Measurements from ENCODE around the gene COL23A1.

DNA sequence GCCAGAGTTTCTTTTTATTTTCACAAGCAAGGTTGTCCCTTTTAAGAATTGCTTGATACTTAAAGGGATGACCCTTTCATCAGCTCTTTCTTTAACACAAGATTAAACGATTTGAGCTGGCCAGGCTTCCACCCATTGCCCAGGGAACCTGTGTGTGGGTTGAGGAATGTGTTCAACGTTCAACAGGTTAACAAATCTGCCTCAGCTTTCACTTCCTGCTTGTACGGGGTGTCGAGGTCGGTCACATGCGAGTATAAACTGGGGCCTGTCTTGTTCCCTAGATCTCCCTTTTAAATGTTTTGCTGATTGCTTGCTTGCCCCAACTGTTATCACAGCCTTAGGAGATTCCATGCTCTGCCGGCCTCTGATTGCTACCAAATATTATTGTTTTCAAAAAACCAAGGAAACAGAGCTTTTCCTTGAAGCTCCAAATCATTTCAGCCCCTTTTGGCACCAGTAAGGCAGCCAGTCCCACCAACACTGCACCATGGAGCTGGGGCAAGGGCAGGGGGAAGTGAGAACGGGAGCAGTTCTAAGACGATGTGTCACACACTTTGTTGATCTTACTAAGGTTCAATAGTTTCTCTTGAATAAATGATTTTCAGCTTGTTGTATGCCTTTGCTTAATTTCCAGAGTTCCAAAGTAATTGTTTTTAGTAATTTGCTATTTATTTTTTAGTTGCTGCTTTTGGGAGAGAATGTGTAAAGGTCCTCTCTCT is 47.3 kb upstream of the COL23A1 start:
- TF ChIP-seq CTCF (IDR thresholded peaks at IDR 0.05) (no peak), POLR2A (IDR thresholded peaks at IDR 0.05; ENCODE audit: low read depth) (no peak)
